ENCODE data around the gene SDK2.
"Not testable (repeated sequence)": the region's sequence is repeated elsewhere in the genome, so short reads cannot be mapped to it uniquely, and the experiment has no call there.

Gene SDK2

GRCh38 chr17:73324711-73325526, 319.3 kb downstream of the SDK2 start:
- DNase-seq = no peak
- no peaks in the 10 kb centered on the region for H3K36me3 Mint-ChIP-seq
- H3K4me3 Mint-ChIP-seq = no peak overlapping the region
- CTCF ChIA-PET = interaction anchor here (0.6 kb wide), 1 partner anchor 139 kb away, joined by 3 read pairs; no protein-coding TSS in a partner anchor
- no peak overlapping the region for H3K27ac Mint-ChIP-seq
- no peaks in the 10 kb centered on the region for H3K9me3 Mint-ChIP-seq
- peaks cover 15% of the 10 kb centered on the region for H3K27me3 Mint-ChIP-seq
- no peaks in the 10 kb centered on the region for H3K4me1 Mint-ChIP-seq

- CTCF ChIA-PET = interaction anchor here (0.6 kb wide), 2 partner anchors 139 to 766 kb away, joined by 3 read pairs; no protein-coding TSS in a partner anchor
- Mint-ChIP-seq H3K27me3 (peaks cover 15% of the 10 kb centered on the region), H3K27ac (no peak overlapping the region), H3K9me3 (no peaks in the 10 kb centered on the region), H3K36me3 (no peaks in the 10 kb centered on the region), H3K4me1 (no peaks in the 10 kb centered on the region), H3K4me3 (no peak overlapping the region)
- DNase-seq = no peak
Measured at GRCh38 chr17:73324160-73324475, 320.1 kb downstream of the SDK2 start.

GRCh38 chr17:73323409-73324159, 320.7 kb downstream of the SDK2 start:
- peaks cover 15% of the 10 kb centered on the region for H3K27me3 Mint-ChIP-seq
- CTCF ChIA-PET = interaction anchor here (0.6 to 1.8 kb wide), 2 partner anchors 46 to 766 kb away, joined by 3 to 4 read pairs; no protein-coding TSS in a partner anchor
- no peak for DNase-seq
- H3K9me3 Mint-ChIP-seq = no peaks in the 10 kb centered on the region
- H3K27ac Mint-ChIP-seq = no peak overlapping the region
- H3K36me3 Mint-ChIP-seq = no peaks in the 10 kb centered on the region
- no peaks in the 10 kb centered on the region for H3K4me1 Mint-ChIP-seq
- no peak overlapping the region for H3K4me3 Mint-ChIP-seq

GRCh38 chr17:73320601-73321264, 323.5 kb downstream of the SDK2 start:
- Mint-ChIP-seq H3K36me3 (no peaks in the 10 kb centered on the region), H3K27me3 (peaks cover 21% of the 10 kb centered on the region), H3K9me3 (no peaks in the 10 kb centered on the region), H3K4me3 (no peak overlapping the region), H3K27ac (no peak overlapping the region), H3K4me1 (no peaks in the 10 kb centered on the region)
- DNase-seq = no peak
- CTCF ChIA-PET = no interaction called here

- Mint-ChIP-seq H3K36me3 (no peaks in the 10 kb centered on the region), H3K4me1 (no peaks in the 10 kb centered on the region), H3K27ac (no peak overlapping the region), H3K27me3 (peaks cover 20% of the 10 kb centered on the region), H3K4me3 (no peak overlapping the region), H3K9me3 (no peaks in the 10 kb centered on the region)
- CTCF ChIA-PET = interaction anchor here (0.7 kb wide), 1 partner anchor 9 kb away, joined by 3 read pairs; no protein-coding TSS in a partner anchor
- DNase-seq = no peak
Measured at GRCh38 chr17:73319766-73320165, 324.5 kb downstream of the SDK2 start.

GRCh38 chr17:73318836-73319235, 325.4 kb downstream of the SDK2 start:
- H3K9me3 Mint-ChIP-seq = no peaks in the 10 kb centered on the region
- no peaks in the 10 kb centered on the region for H3K4me1 Mint-ChIP-seq
- H3K36me3 Mint-ChIP-seq = no peaks in the 10 kb centered on the region
- peaks cover 28% of the 10 kb centered on the region for H3K27me3 Mint-ChIP-seq
- no peak overlapping the region for H3K27ac Mint-ChIP-seq
- DNase-seq = no peak
- CTCF ChIA-PET = interaction anchor here (0.9 to 1.8 kb wide), 2 partner anchors 51 to 52 kb away, joined by 3 to 5 read pairs; no protein-coding TSS in a partner anchor
- H3K4me3 Mint-ChIP-seq = no peak overlapping the region

- Mint-ChIP-seq H3K27ac (no peak overlapping the region), H3K27me3 (peaks cover 32% of the 10 kb centered on the region), H3K4me1 (peaks cover 1% of the 10 kb centered on the region), H3K4me3 (no peak overlapping the region), H3K9me3 (no peaks in the 10 kb centered on the region), H3K36me3 (no peaks in the 10 kb centered on the region)
- DNase-seq = no peak
- CTCF ChIA-PET = interaction anchor here (0.9 to 1.8 kb wide), 2 partner anchors 52 to 53 kb away, joined by 3 to 5 read pairs; no protein-coding TSS in a partner anchor
Measured at GRCh38 chr17:73318427-73318813, 325.8 kb downstream of the SDK2 start.

GRCh38 chr17:73317513-73318426, 326.5 kb downstream of the SDK2 start:
- H3K4me1 Mint-ChIP-seq = peaks cover 4% of the 10 kb centered on the region
- H3K27ac Mint-ChIP-seq = no peak overlapping the region
- H3K27me3 Mint-ChIP-seq = peaks cover 37% of the 10 kb centered on the region
- CTCF ChIA-PET = interaction anchor here (0.9 to 1.8 kb wide), 2 partner anchors 52 to 54 kb away, joined by 3 to 5 read pairs; no protein-coding TSS in a partner anchor
- no peaks in the 10 kb centered on the region for H3K36me3 Mint-ChIP-seq
- H3K9me3 Mint-ChIP-seq = no peaks in the 10 kb centered on the region
- no peak overlapping the region for H3K4me3 Mint-ChIP-seq
- no peak for DNase-seq

- CTCF ChIA-PET = no interaction called here
- no peaks in the 10 kb centered on the region for H3K9me3 Mint-ChIP-seq
- H3K4me3 Mint-ChIP-seq = no peak overlapping the region
- H3K36me3 Mint-ChIP-seq = no peaks in the 10 kb centered on the region
- H3K27ac Mint-ChIP-seq = no peak overlapping the region
- peaks cover 4% of the 10 kb centered on the region for H3K4me1 Mint-ChIP-seq
- DNase-seq = no peak
- peaks cover 39% of the 10 kb centered on the region for H3K27me3 Mint-ChIP-seq
Measured at GRCh38 chr17:73316919-73317505, 327.2 kb downstream of the SDK2 start.

- CTCF ChIA-PET = interaction anchor here (1.4 kb wide), 1 partner anchor 60 kb away, joined by 3 read pairs; no protein-coding TSS in a partner anchor
- no peak overlapping the region for H3K4me3 Mint-ChIP-seq
- H3K9me3 Mint-ChIP-seq = no peaks in the 10 kb centered on the region
- DNase-seq = no peak
- H3K27me3 Mint-ChIP-seq = peaks cover 53% of the 10 kb centered on the region
- H3K4me1 Mint-ChIP-seq = peaks cover 7% of the 10 kb centered on the region
- H3K27ac Mint-ChIP-seq = no peak overlapping the region
- no peaks in the 10 kb centered on the region for H3K36me3 Mint-ChIP-seq
Measured at GRCh38 chr17:73315471-73315870, 328.8 kb downstream of the SDK2 start.

- H3K9me3 Mint-ChIP-seq = no peaks in the 10 kb centered on the region
- no peaks in the 10 kb centered on the region for H3K36me3 Mint-ChIP-seq
- no peak for DNase-seq
- H3K4me3 Mint-ChIP-seq = peak overlapping the region; percentile 8
- peaks cover 68% of the 10 kb centered on the region for H3K27me3 Mint-ChIP-seq
- no peak overlapping the region for H3K27ac Mint-ChIP-seq
- CTCF ChIA-PET = interaction anchor here (0.9 kb wide), 1 partner anchor 586 kb away, joined by 3 read pairs; no protein-coding TSS in a partner anchor
- peaks cover 16% of the 10 kb centered on the region for H3K4me1 Mint-ChIP-seq
Measured at GRCh38 chr17:73313526-73314127, 330.6 kb downstream of the SDK2 start.

- H3K36me3 Mint-ChIP-seq, H3K4me3 Mint-ChIP-seq, H3K27ac Mint-ChIP-seq, H3K9me3 Mint-ChIP-seq, DNase-seq, CTCF ChIA-PET: not testable (repeated sequence)
- Mint-ChIP-seq H3K4me1 (peaks cover 16% of the 10 kb centered on the region), H3K27me3 (peaks cover 69% of the 10 kb centered on the region)
Measured at GRCh38 chr17:73312887-73313286, 331.4 kb downstream of the SDK2 start.

Data from activated naive CD4-positive, alpha-beta T cell treated with anti-CD3 and anti-CD28 coated beads, Interleukin-2, amount 10 ng/mL, durations not matched to agents 7 days and 5 days (primary cell).